Stimulated activated CD8-positive, alpha-beta memory T cell treated with anti-CD3 and anti-CD28 coated beads, Interleukin-2, amount 100 ng/mL, for 48 hours (primary cell): ENCODE measurements around the gene KCNJ16.

Experiments used
- DNase-seq, 2 donors: peaks; one replicate each; pipeline ENCODE4 v3.0.0-alpha.2; 2020; ENCODE audit warnings: low read depth in 2 of 2

KCNJ16 gene

DNA sequence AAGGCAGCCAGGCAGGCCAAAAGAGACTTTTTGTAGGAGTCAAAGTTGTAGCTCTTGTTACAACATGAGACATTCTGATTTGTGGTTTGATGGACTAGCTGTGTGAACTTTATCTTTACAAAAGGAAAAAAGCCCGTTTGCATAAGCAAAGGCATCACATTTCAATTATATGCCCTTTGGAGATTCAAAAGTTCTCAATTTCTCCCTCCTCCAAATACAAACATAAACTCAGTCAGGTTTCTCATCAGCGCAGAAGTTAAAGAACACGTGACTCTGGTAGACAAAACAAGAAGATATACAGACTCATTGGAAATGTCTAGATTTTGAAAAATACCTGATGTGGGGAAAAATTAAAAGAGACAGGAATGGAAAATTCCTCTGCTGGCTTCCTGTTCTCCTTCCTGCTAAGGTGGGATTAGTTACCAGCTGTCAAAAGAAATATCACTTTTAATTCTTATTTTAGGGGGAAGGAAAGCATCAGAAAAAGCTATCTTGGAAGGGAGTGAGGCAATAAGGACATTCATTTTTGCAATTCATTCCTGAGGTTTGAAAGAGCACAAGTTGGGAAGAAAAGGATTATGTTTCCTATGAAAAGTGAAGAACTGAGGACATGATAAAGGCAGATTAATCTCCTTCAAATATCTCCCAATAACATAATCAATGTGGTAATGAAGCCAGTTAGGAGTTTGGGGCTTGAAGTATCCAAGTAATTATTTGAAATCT, 4.6 kb upstream of the KCNJ16 start:
- DNase-seq: no peak

DNA sequence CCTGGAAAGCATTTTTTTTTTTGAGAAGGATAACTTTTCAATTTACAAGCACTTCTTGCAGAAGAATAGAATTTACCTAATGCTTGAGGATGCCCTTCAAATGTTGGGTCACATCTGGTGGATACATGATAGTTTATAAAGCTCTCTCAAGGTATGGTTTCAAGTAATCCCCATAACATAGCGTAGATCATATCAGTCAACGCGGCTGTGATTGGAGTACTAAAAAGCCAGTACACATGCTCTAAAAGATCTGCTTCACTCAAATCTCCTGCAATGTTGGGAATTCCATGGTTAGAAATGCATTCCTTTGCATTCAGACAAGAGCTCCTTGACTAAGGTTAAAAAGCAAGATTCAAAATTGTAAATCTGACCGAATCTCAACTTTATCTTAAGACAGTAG, 3.9 kb upstream of the KCNJ16 start:
- DNase-seq: no peak

DNA sequence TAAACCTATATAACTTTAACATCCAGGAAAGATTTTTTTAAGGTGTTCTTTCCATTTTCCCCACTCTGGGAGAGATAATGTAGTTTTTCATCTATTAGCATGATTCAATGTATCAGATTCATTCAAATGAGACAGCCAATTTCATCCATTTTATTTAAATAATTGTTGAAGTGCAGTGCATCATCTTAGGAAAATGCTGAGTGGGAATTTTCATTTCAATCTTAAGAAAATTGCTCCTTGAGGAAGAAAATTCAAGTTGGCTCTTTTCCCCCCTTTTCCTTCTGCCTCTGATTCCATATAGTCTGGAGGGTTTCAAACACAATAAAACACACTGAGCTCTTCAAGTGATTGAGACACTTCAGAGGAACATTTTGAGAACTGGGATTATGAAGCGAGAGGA, 3.4 kb upstream of the KCNJ16 start:
- DNase-seq: no peak

DNA sequence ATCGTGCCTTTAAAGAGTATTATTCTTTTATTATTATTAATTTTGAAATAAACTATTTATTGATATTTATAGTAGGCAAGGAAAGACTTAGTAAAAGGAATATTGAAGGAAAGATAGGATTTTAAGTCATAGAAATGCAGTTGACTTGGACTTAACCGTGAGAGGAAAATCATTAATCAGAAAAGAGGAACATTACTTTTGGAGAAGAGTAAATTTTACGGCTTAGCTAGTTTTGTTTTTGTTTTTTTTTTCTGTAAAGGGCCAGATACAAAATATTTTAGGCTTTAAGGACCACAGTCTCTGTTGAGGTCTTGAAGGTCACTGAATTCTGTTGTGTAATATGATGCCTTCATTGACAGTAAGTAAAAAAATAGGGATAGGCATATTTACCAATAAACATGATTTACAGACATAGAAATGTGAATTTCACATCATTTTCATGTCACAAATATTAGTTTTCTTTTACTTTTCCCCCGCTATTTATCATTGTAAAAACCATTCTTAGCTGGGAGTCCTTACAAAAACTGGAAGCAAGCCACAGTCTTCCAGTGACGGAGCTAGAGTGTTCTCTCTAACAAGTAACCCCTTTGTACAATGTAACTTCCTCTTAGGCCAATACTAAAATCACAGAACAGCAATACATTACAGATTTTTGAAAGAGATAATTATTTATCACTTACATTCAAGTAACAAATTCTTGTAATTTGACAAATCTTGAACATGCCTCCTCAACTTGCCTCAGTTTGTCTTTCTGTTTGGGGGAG, 2.3 kb upstream of the KCNJ16 start:
- no peak for DNase-seq

DNA sequence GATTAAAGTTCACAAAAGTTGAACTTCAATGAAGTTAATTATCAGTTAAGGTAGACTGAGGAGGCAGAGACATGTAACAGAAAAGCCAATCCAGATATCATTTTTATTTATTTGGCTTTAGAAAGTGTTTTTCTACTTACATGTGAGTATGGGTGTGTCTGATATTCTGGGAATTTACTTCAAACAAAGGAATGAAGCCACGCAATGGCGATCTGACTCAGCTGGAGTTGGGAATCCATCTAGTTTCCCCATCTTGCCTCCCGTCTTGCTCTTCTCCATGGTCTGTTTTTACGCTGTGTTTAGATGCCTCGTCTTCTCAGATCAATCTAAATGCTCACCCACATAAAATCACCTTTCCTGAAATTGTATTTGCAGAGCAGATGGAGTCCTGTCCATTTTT, 1.7 kb upstream of the KCNJ16 start:
- DNase-seq: no peak

DNA sequence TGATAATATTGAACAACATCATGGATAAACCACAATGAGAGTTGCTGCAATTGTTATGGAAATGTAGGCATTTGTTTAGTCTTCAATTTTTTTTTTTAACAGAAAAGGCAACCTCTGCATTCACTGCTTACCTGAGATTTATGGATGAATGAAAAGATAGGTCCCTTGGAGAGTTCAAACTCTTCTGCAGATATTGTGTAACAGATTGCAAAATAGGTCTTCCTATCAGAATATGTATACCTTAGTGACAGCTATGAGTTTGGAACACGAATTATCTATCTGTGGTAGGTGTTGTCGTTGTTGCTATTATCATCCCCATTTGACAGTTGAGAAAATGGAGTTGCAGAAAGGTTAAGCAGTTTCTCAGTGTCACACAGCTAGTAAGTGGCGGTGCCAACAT, 1.2 kb upstream of the KCNJ16 start:
- no peak for DNase-seq

DNA sequence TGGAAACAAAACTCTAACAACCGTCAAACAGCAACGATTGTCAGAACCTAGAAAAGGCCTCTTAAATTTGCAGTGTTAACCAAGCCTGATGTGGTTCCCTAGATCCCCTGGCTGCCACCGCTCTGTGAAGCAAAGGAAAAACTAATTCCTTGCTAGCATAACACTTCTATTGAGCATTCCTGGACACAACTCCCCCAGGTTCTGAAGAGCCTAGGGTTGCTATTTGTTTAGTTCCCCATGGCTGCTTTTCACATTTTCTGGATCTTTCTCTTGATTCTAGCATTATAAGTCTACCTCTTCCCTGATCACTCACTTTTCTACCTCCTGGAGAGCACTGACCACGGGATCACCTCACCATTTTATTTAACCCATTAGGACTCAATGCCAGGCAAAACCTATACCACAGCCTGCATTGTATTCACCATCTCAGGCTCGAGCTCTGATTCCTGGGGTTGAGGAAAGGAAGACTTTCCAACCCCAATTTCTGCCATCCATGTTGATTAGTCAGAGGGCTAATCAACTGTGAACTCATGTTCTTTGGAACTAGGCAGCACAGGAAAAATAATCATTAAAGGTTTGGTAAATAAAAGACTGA, 692 bp upstream of the KCNJ16 start:
- DNase-seq: no peak

DNA sequence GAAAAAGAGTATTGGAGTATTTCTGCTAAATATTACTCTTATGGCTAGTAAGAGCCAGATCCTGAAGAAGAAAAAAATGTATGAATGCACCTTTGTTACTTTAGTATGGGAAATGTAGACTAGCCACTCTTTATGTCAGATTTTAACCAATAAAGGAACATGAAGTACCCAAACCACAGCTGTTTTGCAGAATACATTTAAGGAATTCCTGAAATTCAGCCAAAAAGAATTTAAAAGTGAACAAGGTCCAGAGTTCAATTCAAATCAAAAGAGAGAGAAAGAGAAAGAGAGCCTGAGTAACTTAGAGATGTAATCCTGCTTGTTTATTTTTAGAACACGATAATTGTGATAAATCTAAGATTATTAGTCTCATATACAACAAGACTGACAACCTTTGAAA, 1.2 kb downstream of the KCNJ16 start:
- no peak for DNase-seq

DNA sequence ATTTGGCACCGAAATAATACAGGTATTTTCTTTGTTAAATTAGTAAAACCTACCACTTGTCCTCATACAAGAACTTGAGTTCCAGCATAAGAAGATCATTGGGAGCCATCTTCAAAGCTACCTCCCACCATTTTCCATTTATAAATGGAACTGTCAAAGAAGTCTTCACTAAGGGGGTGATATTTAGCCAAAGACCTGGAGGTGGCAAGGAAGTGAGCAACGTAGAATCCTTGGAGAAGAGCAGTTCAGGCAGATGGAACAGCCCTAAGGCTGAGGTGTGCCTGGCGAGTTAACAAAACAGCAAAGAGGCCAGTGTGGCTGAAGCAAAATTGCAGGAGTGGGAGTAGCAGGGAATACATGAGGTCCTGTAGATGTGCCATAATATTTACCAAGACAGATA, 1.8 kb downstream of the KCNJ16 start:
- no peak for DNase-seq

DNA sequence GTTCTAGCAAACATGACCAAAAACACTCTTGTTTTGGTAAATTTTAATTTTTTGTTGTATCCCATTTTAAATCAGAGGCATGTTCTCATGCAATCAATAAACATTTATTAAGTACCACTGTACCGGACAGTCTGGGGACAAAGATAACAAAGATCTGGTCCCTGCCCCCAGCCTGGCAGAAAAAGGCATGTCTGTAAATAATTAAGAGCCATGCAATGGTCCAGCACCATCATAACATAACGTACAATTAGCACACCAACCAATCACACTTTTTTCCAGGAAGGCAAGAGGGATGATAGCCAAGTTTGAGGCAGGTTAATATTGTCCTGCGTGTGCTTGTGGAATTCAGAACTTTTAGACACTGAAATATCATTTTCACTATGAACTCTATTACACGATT, 3.5 kb downstream of the KCNJ16 start:
- DNase-seq: no peak

DNA sequence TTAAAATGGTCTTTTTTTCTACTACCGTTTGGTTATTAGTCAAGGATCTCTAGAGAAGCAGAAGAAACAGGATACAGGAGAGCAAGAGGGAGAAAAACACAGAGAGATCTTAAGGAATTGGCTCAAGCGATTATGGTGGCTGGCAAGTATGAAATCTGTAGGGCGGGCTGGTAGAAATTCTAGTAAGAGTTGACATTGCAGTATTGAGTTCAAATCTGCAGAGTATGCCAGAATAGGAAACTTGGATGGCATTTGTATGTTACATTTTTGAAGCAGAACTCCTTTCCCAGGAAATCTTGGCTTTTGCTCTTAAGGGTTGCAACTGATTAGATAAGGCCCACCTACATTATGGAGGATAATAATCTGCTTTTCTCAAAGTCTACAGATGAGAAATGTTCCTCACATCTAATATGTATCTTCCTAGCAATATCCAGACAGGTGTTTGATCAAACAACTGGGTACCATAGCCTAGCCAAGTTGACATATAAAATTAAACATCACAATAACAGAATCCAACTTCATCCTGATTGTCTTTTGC, 4.0 kb downstream of the KCNJ16 start:
- no peak for DNase-seq

DNA sequence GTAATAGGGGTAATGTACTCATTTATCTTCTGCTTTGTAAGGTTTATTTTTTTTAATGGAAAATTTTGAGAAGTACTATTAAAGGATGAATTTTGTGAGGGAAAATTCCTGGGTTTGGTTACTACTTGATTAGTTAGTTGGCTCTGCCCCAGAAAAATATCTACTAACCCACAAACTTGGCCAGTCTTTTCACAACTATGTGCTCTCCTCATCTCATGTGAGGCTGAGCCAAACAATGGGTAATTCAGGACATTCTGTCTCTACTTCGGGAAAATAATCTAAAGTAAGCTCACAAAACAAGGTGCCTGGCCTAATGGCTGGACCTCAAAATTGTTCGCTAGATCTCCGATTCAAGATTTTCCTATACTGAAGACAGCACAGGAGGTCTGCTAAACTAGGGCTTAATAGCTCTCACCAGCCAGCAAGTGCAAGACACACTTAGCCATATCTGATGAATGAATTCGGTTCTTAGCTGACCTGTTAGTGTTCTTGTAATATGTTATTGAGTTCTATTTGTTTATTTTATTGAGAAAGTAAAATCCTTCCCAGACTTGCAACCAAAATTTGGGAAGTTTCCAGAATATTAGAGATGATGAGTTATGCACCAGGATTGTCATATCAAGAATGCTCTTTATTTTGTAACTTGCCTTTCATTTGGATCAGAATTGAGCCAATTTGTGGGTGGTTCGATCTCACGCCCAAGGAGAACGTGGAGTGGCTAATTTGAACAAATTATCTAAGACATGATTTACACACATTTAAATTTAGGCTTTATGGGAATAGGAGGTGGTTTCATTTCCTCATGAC, 5.7 kb downstream of the KCNJ16 start:
- DNase-seq: no peak

DNA sequence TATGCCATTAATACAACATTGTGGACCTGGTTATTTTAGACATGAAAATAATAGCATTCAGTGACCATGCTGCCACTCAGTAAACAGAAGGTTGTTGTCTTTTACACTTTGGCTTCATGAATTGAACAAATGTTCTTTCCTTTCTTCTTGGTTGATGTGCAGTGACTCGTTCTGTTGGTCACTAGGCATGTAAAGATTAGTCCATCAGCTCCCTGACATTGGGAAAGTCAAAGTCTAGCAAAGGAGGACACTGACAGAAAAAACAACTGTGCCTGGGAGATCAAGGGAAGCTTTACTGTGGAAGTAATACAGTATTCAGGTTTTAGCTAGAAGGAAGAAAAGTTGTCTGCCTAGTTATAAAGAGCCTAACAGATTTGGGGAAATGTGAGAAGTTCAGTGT, 6.9 kb downstream of the KCNJ16 start:
- DNase-seq: no peak

DNA sequence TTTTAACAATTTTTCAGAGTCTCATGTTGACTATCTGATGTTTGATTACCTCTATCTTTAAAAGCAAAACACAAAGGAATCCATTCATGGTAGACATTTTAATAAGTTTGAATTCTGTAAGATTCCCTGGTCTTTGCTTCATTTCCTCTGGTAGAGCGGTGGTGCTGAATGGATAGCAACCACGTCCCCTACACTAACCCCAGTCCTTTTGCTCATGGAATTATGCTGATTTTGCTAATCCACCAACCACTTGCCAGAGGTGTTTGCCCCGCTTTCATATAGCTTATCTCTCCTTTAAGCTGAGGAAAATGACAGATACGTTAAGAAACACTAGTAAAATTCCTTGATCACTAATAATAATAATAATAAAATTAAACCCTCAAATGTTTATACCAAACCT, 9.5 kb downstream of the KCNJ16 start:
- no peak for DNase-seq

DNA sequence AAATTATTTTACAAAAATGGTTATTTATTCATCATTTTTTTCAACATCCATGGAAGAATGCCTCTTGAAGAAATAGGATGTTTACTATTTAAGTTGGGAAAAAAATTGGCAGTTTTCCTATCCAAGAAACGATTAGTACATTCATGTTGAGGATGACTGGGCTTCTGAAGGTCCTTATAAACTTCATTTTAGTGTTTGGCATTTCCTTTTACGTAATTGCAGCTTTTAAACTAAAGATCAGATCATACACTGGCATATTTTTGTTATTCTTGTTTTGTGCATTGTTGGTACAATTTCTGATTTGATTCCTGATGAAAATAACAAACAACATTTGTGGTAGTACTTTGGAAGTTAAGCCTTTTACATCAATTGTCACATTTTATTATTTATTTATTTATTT, 11.5 kb downstream of the KCNJ16 start:
- DNase-seq: no peak

DNA sequence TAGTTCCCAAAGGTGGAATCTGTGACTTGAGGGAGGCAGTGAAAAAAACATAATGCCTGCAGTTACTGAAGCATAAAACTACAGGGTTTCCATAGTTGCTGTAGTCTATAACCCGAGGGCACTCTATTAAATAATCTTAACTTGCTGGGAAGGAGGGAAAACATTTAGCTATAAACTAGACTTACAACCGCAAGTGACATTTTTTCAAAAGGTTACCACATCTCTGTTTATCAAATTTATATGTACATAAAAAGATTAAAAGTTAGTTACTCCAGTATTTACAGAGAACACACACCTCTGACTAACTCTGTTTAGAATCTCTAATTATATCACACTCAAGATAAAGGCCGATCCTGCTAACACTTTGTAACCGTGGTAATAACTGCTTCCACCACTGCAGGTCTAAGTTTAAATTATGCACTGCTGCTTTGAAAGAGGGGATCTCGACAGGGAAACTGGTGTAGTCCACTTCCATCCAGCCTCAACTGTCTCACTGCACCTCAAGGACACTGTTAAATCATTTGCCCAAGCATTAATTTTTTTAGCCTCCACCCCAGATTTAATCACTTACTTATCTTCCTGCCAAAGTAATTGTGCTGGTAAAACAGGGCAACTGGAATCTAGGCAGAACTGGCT, 14.6 kb downstream of the KCNJ16 start:
- no peak for DNase-seq

DNA sequence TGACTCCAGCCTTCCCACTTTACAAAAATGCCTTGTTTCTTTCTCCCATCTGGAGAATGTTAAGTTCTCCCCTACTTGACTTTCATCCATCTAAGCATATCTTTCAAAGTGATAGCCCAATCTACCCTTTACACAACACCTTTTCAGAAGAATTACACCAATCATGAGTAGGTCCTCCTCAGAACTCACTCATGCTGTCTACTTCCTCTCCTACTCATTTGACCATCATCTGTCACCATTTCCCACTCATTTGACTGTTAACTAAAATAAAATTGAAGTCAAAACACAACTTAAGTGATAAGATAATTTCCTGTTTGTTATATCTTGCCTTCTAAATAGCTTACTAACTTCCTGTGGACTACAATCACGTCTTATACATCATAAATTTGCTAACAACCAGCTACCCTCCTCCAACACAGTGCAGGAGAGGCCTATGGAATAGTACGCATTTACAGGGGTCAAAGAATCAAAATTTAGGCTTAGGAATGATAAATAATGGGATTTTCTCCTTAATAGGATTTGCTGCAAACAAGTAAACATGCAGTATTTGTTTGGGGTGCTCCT, 16.1 kb downstream of the KCNJ16 start:
- DNase-seq: no peak

DNA sequence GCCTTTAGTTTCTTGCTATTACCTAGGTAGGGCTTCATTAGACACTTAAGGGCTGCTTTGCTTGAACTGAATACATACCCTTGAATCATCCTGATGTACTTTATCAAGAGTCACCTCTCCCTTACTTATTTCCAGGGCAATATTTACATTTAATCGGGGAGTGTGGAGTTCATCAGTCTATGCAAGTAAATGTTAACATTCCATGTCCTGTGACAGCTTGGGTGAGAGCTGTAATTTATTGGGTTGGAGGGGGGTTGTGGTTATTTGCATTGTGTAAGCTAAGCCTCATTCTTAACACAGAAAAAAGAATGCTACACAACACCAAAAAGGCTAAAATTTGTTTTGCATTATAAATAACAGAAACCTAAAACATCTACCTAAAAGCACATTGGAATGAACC, 16.7 kb downstream of the KCNJ16 start:
- DNase-seq: no peak

DNA sequence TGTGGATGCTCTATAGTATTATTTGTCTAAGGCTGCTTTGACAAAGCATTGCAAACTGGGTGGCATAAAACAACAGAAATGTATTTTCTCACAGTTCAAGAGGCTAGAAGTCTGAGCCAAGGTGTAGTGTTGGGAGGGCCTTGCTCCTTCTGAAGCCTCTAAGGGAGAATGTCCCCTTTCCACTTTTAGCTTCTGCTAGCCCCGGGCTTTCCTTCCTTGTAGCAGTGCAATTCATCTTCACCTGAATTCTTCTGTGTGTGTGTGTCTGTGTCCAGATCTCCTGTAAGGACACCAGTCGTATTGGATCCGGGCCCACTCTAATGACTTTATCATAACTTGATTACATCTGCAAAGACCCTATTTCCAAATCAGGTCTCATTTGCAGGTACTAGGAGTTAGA, 18.1 kb downstream of the KCNJ16 start:
- no peak for DNase-seq

DNA sequence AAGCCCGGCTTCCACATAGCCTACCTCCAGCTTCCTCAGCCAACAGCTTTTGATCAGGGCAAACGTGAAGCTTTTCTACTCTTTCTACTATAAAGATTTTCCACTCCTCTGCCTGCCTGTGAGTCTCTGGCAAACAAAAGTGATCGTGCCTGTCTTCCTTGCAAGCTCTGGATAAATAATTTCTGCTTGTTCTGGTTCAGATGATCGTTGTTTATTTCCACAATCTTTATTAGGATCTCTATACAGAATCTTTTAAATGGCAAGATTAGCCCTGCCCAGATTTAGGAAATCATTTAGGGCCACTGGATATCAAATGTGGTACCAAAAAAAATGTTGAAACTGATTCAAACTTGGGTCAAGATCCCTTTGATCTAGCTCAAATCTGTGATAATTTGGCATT, 20.4 kb downstream of the KCNJ16 start:
- no peak for DNase-seq

DNA sequence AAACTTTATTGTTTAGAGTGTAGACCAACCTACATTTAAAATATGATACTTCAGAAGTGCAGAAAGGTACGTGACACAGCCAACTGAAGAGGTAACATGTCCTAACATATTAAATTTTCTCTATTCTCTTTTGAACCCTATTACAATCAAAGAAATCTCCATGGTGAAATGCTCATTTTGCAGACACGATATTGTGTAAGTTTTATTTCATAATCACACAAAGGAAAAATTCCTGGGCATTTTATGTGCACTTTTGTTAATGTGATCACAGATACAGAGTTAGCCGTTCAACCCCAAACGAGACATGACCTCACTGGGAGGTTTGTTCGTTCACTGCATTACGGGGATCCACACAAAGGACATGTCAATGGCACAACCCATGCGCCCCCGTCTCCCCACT, 21.8 kb downstream of the KCNJ16 start:
- DNase-seq: no peak
